ENCODE measurements around the gene FMNL2.

Gene FMNL2

DNA sequence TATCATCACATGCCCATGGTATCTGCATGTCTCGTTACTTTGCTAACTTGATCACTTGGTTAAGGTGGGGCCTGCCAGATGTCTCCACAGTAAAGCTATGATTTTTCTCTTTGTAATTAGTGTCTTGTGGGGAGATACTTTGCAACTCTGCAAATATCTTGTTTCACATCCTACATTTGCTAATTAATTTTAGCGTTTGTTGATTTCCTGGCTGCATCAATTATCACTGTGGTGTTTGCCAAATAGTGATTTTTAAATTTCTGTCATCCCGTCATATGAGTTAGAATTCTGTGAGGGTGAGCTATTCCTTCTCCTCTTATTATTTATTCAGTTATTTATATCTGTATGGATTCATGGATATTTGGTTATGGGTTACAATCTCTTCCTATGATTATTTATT lies 161.4 kb downstream of the FMNL2 start:
- H2BK5ac ChIP-seq (ENCODE audit: low read length): no peak overlapping the region
- H3K4me2 ChIP-seq (ENCODE audit: insufficient read depth, low read length, poor library complexity, severe bottlenecking): no peak overlapping the region
- no peak overlapping the region for H3K14ac ChIP-seq (ENCODE audit: low read length)
- no peak overlapping the region for H3K4ac ChIP-seq (ENCODE audit: low read length)
- H3K4me1 ChIP-seq (ENCODE audit: control insufficient read depth in 2 of 2, insufficient read depth in 1 of 2, low read depth in 1 of 2, low read length in 2 of 2): peaks cover 11 to 37% of the 10 kb centered on the region in 2 donors
- H2AK5ac ChIP-seq (ENCODE audit: low read depth, low read length): no peak overlapping the region
- H2AFZ ChIP-seq (ENCODE audit: low read length): no peak overlapping the region
- H4K91ac ChIP-seq (ENCODE audit: low read depth, low read length, poor library complexity): no peak overlapping the region
- peaks cover 0 to 2% of the 10 kb centered on the region in 2 donors for H3K36me3 ChIP-seq (replicated peaks in 1 of 2; ENCODE audit: control insufficient read depth in 2 of 2, insufficient read depth in 2 of 2, low read length in 2 of 2)
- no peak overlapping the region for H4K8ac ChIP-seq (ENCODE audit: low read depth, low read length)
- no peak overlapping the region for H3K27ac ChIP-seq (replicated peaks; ENCODE audit: low read length)
- no CpG with 5 or more reads among the region's 3 CpGs for WGBS, 2 donors (ENCODE audit: extremely low coverage in 2 of 2, insufficient read length in 2 of 2, insufficient replicate concordance in 1 of 2)
- H2BK120ac ChIP-seq (ENCODE audit: low read depth, low read length): no peak overlapping the region
- no peak overlapping the region for H3K4me3 ChIP-seq (ENCODE audit: low read length in 2 of 2)
- H3K18ac ChIP-seq (ENCODE audit: low read length): no peak overlapping the region
- H2BK15ac ChIP-seq (ENCODE audit: low read length): no peak overlapping the region
- no peaks in the 10 kb centered on the region for H3K27me3 ChIP-seq (ENCODE audit: control insufficient read depth in 3 of 3, insufficient read depth in 3 of 3, low read depth in 1 of 3, low read length in 3 of 3)
- DNase-seq (ENCODE audit: low spot score): no peak
- no peak overlapping the region for H2BK12ac ChIP-seq (ENCODE audit: low read length)
- H3K23ac ChIP-seq (ENCODE audit: low read depth, low read length, poor library complexity): no peak overlapping the region
- H3K9me3 ChIP-seq (replicated peaks in 1 of 2; ENCODE audit: control insufficient read depth in 2 of 2, insufficient read depth in 1 of 2, low read depth in 1 of 2, low read length in 2 of 2): peaks cover 2 to 27% of the 10 kb centered on the region in 2 donors
- peaks cover 3% of the 10 kb centered on the region for H3K79me1 ChIP-seq (ENCODE audit: low read depth, low read length)
- no peak overlapping the region for H3K9ac ChIP-seq (ENCODE audit: low read depth, low read length, poor library complexity)

DNA sequence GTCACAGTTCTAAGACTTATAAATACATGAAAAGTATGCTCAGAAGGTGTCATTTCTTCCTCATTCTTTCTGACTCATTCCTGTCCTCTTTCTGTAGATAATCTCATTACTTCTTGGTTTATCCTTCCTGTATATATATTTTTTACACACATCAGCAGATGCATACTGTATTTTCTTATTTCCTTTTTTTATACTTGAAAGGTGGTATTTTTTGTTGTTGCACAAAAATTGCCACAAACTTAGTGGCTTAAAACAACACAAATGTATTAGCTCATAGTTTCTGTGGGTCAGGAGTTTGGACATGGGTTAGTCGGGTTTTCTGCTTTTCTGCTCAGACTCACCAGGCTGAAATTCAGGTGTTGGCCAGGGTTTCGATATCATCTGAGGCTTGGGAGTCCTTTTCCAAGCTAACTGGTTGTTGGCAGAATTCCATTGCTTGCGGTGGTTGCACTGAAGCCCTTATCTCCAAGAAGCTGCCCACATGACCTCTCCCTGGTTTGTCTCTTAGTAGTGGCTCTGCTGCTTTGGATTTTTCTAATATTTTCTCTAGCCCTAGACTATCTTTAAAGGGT lies 162.6 kb downstream of the FMNL2 start:
- H3K14ac ChIP-seq (ENCODE audit: low read length): no peak overlapping the region

GRCh38 chr2:152499331-152499816 lies 164.4 kb downstream of the FMNL2 start:
- Histone ChIP-seq H3K36me3 (replicated peaks in 1 of 2; ENCODE audit: control insufficient read depth in 2 of 2, insufficient read depth in 2 of 2, low read length in 2 of 2) (peaks cover 0 to 2% of the 10 kb centered on the region in 2 donors), H3K9ac (ENCODE audit: low read depth, low read length, poor library complexity) (no peak overlapping the region), H2AFZ (ENCODE audit: low read length) (no peak overlapping the region), H3K4me3 (ENCODE audit: low read length in 2 of 2) (no peak overlapping the region), H3K27ac (replicated peaks; ENCODE audit: low read length) (no peak overlapping the region), H3K9me3 (replicated peaks in 1 of 2; ENCODE audit: control insufficient read depth in 2 of 2, insufficient read depth in 1 of 2, low read depth in 1 of 2, low read length in 2 of 2) (peaks cover 2 to 34% of the 10 kb centered on the region in 2 donors), H4K8ac (ENCODE audit: low read depth, low read length) (no peak overlapping the region), H2BK5ac (ENCODE audit: low read length) (no peak overlapping the region), H3K27me3 (ENCODE audit: control insufficient read depth in 3 of 3, insufficient read depth in 3 of 3, low read depth in 1 of 3, low read length in 3 of 3) (no peaks in the 10 kb centered on the region), H3K14ac (ENCODE audit: low read length) (no peak overlapping the region), H2BK12ac (ENCODE audit: low read length) (no peak overlapping the region), H3K79me1 (ENCODE audit: low read depth, low read length) (peaks cover 3% of the 10 kb centered on the region), H4K91ac (ENCODE audit: low read depth, low read length, poor library complexity) (no peak overlapping the region), H3K4ac (ENCODE audit: low read length) (no peak overlapping the region), H2AK5ac (ENCODE audit: low read depth, low read length) (no peak overlapping the region), H2BK120ac (ENCODE audit: low read depth, low read length) (no peak overlapping the region), H2BK15ac (ENCODE audit: low read length) (no peak overlapping the region), H3K18ac (ENCODE audit: low read length) (no peak overlapping the region), H3K4me1 (ENCODE audit: control insufficient read depth in 2 of 2, insufficient read depth in 1 of 2, low read depth in 1 of 2, low read length in 2 of 2) (peaks cover 3 to 10% of the 10 kb centered on the region in 2 donors), H3K23ac (ENCODE audit: low read depth, low read length, poor library complexity) (no peak overlapping the region), H3K4me2 (ENCODE audit: insufficient read depth, low read length, poor library complexity, severe bottlenecking) (no peak overlapping the region)
- DNase-seq (ENCODE audit: low spot score): no peak
- no CpG with 5 or more reads among the region's 3 CpGs for WGBS, 2 donors (ENCODE audit: extremely low coverage in 2 of 2, insufficient read length in 2 of 2, insufficient replicate concordance in 1 of 2)

More for the DNA sequence above, 162.6 kb downstream of the FMNL2 start:
- H2BK12ac ChIP-seq (ENCODE audit: low read length): no peak overlapping the region
- DNase-seq (ENCODE audit: low spot score): no peak
- H3K4me1 ChIP-seq (ENCODE audit: control insufficient read depth in 2 of 2, insufficient read depth in 1 of 2, low read depth in 1 of 2, low read length in 2 of 2): peaks cover 11 to 25% of the 10 kb centered on the region in 2 donors
- no peak overlapping the region for H4K91ac ChIP-seq (ENCODE audit: low read depth, low read length, poor library complexity)
- no peak overlapping the region for H3K4me2 ChIP-seq (ENCODE audit: insufficient read depth, low read length, poor library complexity, severe bottlenecking)
- H3K27me3 ChIP-seq (ENCODE audit: control insufficient read depth in 3 of 3, insufficient read depth in 3 of 3, low read depth in 1 of 3, low read length in 3 of 3): no peaks in the 10 kb centered on the region
- no peak overlapping the region for H3K4ac ChIP-seq (ENCODE audit: low read length)
- H3K18ac ChIP-seq (ENCODE audit: low read length): no peak overlapping the region
- no peak overlapping the region for H2AK5ac ChIP-seq (ENCODE audit: low read depth, low read length)
- H3K4me3 ChIP-seq (ENCODE audit: low read length in 2 of 2): no peak overlapping the region
- WGBS, 2 donors (ENCODE audit: extremely low coverage in 2 of 2, insufficient read length in 2 of 2, insufficient replicate concordance in 1 of 2): no CpG with 5 or more reads among the region's 3 CpGs
- H3K23ac ChIP-seq (ENCODE audit: low read depth, low read length, poor library complexity): no peak overlapping the region
- H2BK5ac ChIP-seq (ENCODE audit: low read length): no peak overlapping the region
- no peak overlapping the region for H2BK120ac ChIP-seq (ENCODE audit: low read depth, low read length)
- H3K27ac ChIP-seq (replicated peaks; ENCODE audit: low read length): no peak overlapping the region
- H3K9ac ChIP-seq (ENCODE audit: low read depth, low read length, poor library complexity): no peak overlapping the region
- no peak overlapping the region for H4K8ac ChIP-seq (ENCODE audit: low read depth, low read length)
- peaks cover 2 to 27% of the 10 kb centered on the region in 2 donors for H3K9me3 ChIP-seq (replicated peaks in 1 of 2; ENCODE audit: control insufficient read depth in 2 of 2, insufficient read depth in 1 of 2, low read depth in 1 of 2, low read length in 2 of 2)
- H2BK15ac ChIP-seq (ENCODE audit: low read length): no peak overlapping the region
- no peak overlapping the region for H2AFZ ChIP-seq (ENCODE audit: low read length)
- peaks cover 0 to 2% of the 10 kb centered on the region in 2 donors for H3K36me3 ChIP-seq (replicated peaks in 1 of 2; ENCODE audit: control insufficient read depth in 2 of 2, insufficient read depth in 2 of 2, low read length in 2 of 2)
- peaks cover 3% of the 10 kb centered on the region for H3K79me1 ChIP-seq (ENCODE audit: low read depth, low read length)

GRCh38 chr2:152499896-152500735 lies 165.1 kb downstream of the FMNL2 start:
- Histone ChIP-seq H2BK5ac (ENCODE audit: low read length) (no peak overlapping the region), H3K9ac (ENCODE audit: low read depth, low read length, poor library complexity) (no peak overlapping the region), H3K4ac (ENCODE audit: low read length) (no peak overlapping the region), H3K36me3 (replicated peaks in 1 of 2; ENCODE audit: control insufficient read depth in 2 of 2, insufficient read depth in 2 of 2, low read length in 2 of 2) (peaks cover 0 to 2% of the 10 kb centered on the region in 2 donors), H4K91ac (ENCODE audit: low read depth, low read length, poor library complexity) (no peak overlapping the region), H2AFZ (ENCODE audit: low read length) (no peak overlapping the region), H3K4me3 (ENCODE audit: low read length in 2 of 2) (no peak overlapping the region), H3K18ac (ENCODE audit: low read length) (no peak overlapping the region), H3K27me3 (ENCODE audit: control insufficient read depth in 3 of 3, insufficient read depth in 3 of 3, low read depth in 1 of 3, low read length in 3 of 3) (no peaks in the 10 kb centered on the region), H3K23ac (ENCODE audit: low read depth, low read length, poor library complexity) (no peak overlapping the region), H2BK120ac (ENCODE audit: low read depth, low read length) (no peak overlapping the region), H3K27ac (replicated peaks; ENCODE audit: low read length) (no peak overlapping the region), H3K9me3 (replicated peaks in 1 of 2; ENCODE audit: control insufficient read depth in 2 of 2, insufficient read depth in 1 of 2, low read depth in 1 of 2, low read length in 2 of 2) (peaks cover 2 to 34% of the 10 kb centered on the region in 2 donors), H4K8ac (ENCODE audit: low read depth, low read length) (no peak overlapping the region), H2BK12ac (ENCODE audit: low read length) (no peak overlapping the region), H3K4me2 (ENCODE audit: insufficient read depth, low read length, poor library complexity, severe bottlenecking) (no peak overlapping the region), H2AK5ac (ENCODE audit: low read depth, low read length) (no peak overlapping the region), H3K4me1 (ENCODE audit: control insufficient read depth in 2 of 2, insufficient read depth in 1 of 2, low read depth in 1 of 2, low read length in 2 of 2) (peaks cover 3% of the 10 kb centered on the region in 2 donors), H3K79me1 (ENCODE audit: low read depth, low read length) (peaks cover 3% of the 10 kb centered on the region), H3K14ac (ENCODE audit: low read length) (no peak overlapping the region), H2BK15ac (ENCODE audit: low read length) (no peak overlapping the region)
- no CpG with 5 or more reads among the region's 14 CpGs for WGBS, 2 donors (ENCODE audit: extremely low coverage in 2 of 2, insufficient read length in 2 of 2, insufficient replicate concordance in 1 of 2)
- DNase-seq (ENCODE audit: low spot score): no peak
